SU-DHL-6 (cell line): Measurements from ENCODE around the gene TAX1BP1.

Source experiments
- H2AFZ ChIP-seq: fragments of 200-600 bp; sonication (generic); 2 replicates; pipeline ENCODE4 v1.6.1; 2014; ENCODE audit warnings: low read depth, mild to moderate bottlenecking, moderate library complexity, mixed read lengths, antibody characterized with exemption, low read length; ENCODE audit not compliant: severe bottlenecking
- H3F3A ChIP-seq: fragments of 200-600 bp; shearing (Covaris generic); 2 replicates; pipeline ENCODE4 v1.6.0; 2016; ENCODE audit warnings: antibody characterized with exemption, mild to moderate bottlenecking; ENCODE audit not compliant: insufficient read depth
- H3K27ac ChIP-seq: fragments of 200-600 bp; sonication (generic); 2 replicates; pipeline ENCODE4 v1.5.1; 2016; ENCODE audit warnings: low read depth, mild to moderate bottlenecking, low read length, moderate library complexity, mixed read lengths
- H3K27me3 ChIP-seq: fragments of 200-600 bp; sonication (generic), shearing (Covaris generic); 2 replicates; pipeline ENCODE4 v1.6.0; 2014; ENCODE audit warnings: mild to moderate bottlenecking, low read length
- H3K36me3 ChIP-seq: fragments of 200-600 bp; sonication (generic); 2 replicates; pipeline ENCODE4 v1.6.1; 2014; ENCODE audit warnings: mild to moderate bottlenecking, low read length, mixed read lengths
- H3K4me2 ChIP-seq: fragments of 300-600, 200-600 bp; shearing (Covaris generic), sonication (generic); 2 replicates; pipeline ENCODE4 v1.6.0; 2014; ENCODE audit warnings: low read length, low read depth, mild to moderate bottlenecking; ENCODE audit not compliant: poor library complexity, severe bottlenecking
- H3K4me3 ChIP-seq: fragments of 200-600 bp; sonication (generic); 2 replicates; pipeline ENCODE4 v1.5.1; 2014; ENCODE audit warnings: antibody characterized with exemption, low read length, mild to moderate bottlenecking, mixed read lengths; ENCODE audit not compliant: insufficient read depth, poor library complexity, severe bottlenecking
- H3K79me2 ChIP-seq: fragments of 200-600 bp; sonication (generic); 2 replicates; pipeline ENCODE4 v1.6.1; 2014; ENCODE audit warnings: mild to moderate bottlenecking, low read length, moderate library complexity; ENCODE audit not compliant: insufficient read depth
- H3K9ac ChIP-seq: fragments of 200-600 bp; sonication (generic); 2 replicates; pipeline ENCODE4 v1.7.0; 2014; ENCODE audit warnings: mild to moderate bottlenecking, low read length
- H3K9me2 ChIP-seq: fragments of 200-600 bp; sonication (generic); replicated peaks from 2 replicates; pipeline ENCODE4 v1.6.1; 2014; ENCODE audit warnings: low read length; ENCODE audit not compliant: insufficient read depth
- H3K9me3 ChIP-seq: fragments of 200-600 bp; sonication (generic); 2 replicates; pipeline ENCODE4 v1.6.1; 2014; ENCODE audit warnings: low read length, mixed read lengths; ENCODE audit not compliant: insufficient read depth
- H4K20me1 ChIP-seq: fragments of 200-600 bp; sonication (generic); 2 replicates; pipeline ENCODE4 v1.6.1; 2014; ENCODE audit warnings: low read depth, mild to moderate bottlenecking, antibody characterized with exemption, low read length, moderate library complexity, mixed read lengths
- EZH2phosphoT487 ChIP-seq: fragments of 200-600 bp; sonication (generic), shearing (Covaris generic); conservative IDR thresholded peaks from 2 replicates; pipeline ENCODE4 v1.6.1; 2018; ENCODE audit warnings: mild to moderate bottlenecking, antibody characterized with exemption, low read length, moderate library complexity, mixed read lengths
- TF ChIP-seq, protein P1 (sequence below): fragments of 200-600 bp; sonication (generic); IDR thresholded peaks from one replicate; pipeline ENCODE4 v1.5.1; 2017; ENCODE audit warnings: antibody characterized with exemption, mild to moderate bottlenecking, low read length, moderate library complexity; ENCODE audit not compliant: insufficient read depth, poor library complexity, severe bottlenecking

The TAX1BP1 gene

DNA sequence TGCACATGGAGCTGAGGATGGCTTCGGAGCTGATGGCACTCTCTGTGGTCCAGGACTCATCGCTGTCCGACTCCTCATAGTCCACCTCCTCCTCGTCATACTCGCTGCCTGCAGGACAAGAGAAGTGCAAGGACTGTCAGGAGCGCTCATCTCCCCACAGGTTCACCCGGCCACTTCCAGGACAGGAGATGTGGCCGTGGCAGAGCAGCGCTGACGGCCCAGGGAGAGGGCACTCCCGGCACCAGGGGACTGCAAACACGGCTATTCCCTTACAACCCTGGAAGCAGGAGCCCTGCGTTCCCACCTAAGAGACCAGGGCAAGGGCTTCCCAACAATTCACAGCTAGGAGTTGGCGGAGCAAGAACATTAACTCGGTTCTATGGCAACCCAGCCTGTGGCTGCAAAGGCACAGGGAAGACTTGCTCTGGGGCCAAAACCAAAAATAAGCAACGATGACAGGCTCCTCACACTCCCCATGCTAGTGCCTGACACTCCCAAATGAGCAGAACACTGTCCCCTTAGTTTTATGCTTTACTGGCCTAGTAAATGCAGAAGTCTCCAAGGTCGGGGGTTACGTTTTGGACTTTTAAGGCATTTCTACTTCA is 100.9 kb downstream of the TAX1BP1 start:
- H3K36me3 ChIP-seq, result no peaks in the 10 kb centered on the region
- no peak overlapping the region for H2AFZ ChIP-seq
- TF ChIP-seq EZH2phosphoT487, result no peak
- TF ChIP-seq, protein P1, sequence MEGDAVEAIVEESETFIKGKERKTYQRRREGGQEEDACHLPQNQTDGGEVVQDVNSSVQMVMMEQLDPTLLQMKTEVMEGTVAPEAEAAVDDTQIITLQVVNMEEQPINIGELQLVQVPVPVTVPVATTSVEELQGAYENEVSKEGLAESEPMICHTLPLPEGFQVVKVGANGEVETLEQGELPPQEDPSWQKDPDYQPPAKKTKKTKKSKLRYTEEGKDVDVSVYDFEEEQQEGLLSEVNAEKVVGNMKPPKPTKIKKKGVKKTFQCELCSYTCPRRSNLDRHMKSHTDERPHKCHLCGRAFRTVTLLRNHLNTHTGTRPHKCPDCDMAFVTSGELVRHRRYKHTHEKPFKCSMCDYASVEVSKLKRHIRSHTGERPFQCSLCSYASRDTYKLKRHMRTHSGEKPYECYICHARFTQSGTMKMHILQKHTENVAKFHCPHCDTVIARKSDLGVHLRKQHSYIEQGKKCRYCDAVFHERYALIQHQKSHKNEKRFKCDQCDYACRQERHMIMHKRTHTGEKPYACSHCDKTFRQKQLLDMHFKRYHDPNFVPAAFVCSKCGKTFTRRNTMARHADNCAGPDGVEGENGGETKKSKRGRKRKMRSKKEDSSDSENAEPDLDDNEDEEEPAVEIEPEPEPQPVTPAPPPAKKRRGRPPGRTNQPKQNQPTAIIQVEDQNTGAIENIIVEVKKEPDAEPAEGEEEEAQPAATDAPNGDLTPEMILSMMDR, result no peak
- no peaks in the 10 kb centered on the region for H3K79me2 ChIP-seq
- H3K9me2 ChIP-seq, result no peaks in the 10 kb centered on the region
- H3K4me2 ChIP-seq, result no peak overlapping the region
- H3F3A ChIP-seq, result no peaks in the 10 kb centered on the region
- no peak overlapping the region for H3K9ac ChIP-seq
- no peaks in the 10 kb centered on the region for H3K27me3 ChIP-seq
- H3K9me3 ChIP-seq, result no peaks in the 10 kb centered on the region
- no peak overlapping the region for H3K27ac ChIP-seq
- H4K20me1 ChIP-seq, result no peaks in the 10 kb centered on the region
- H3K4me3 ChIP-seq, result no peak overlapping the region

DNA sequence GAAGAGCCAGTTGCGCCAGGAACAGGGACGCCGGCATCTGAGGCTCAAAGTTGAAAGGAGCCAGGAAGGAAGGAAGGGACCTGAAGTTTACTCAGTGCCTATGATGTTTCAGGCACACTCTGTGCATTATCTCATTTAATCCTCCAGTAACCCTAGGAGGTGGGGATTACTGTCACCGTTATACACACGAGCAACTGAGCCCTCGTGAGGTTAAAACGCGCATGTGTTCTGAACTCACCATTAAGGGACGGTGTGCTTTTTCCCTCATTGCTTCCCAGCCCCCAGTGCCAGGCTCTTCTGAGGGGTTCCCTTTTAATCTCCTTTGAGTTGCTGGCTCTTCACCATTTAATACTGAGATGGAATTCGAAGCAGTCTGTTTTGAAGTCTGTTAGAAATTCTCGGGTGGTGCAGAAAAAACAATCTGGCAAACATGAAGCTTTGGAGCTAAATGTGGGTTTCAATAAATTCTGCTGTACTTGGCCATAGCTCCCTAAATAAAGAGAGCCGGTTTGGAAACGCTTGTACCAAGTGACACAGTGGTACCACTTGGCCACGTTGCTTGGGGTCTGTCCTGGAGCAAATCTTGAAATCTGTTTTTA is 102.2 kb downstream of the TAX1BP1 start:
- H3K4me2 ChIP-seq, result no peak overlapping the region
- no peak overlapping the region for H3K4me3 ChIP-seq
- no peaks in the 10 kb centered on the region for H3K79me2 ChIP-seq
- no peaks in the 10 kb centered on the region for H3K27me3 ChIP-seq
- H3F3A ChIP-seq, result no peaks in the 10 kb centered on the region
- H3K36me3 ChIP-seq, result no peaks in the 10 kb centered on the region
- TF ChIP-seq EZH2phosphoT487, result no peak
- TF ChIP-seq, protein P1, result no peak
- H3K9me2 ChIP-seq, result no peaks in the 10 kb centered on the region
- H3K27ac ChIP-seq, result no peak overlapping the region
- no peaks in the 10 kb centered on the region for H4K20me1 ChIP-seq
- no peaks in the 10 kb centered on the region for H3K9me3 ChIP-seq
- H2AFZ ChIP-seq, result no peak overlapping the region
- no peak overlapping the region for H3K9ac ChIP-seq

DNA sequence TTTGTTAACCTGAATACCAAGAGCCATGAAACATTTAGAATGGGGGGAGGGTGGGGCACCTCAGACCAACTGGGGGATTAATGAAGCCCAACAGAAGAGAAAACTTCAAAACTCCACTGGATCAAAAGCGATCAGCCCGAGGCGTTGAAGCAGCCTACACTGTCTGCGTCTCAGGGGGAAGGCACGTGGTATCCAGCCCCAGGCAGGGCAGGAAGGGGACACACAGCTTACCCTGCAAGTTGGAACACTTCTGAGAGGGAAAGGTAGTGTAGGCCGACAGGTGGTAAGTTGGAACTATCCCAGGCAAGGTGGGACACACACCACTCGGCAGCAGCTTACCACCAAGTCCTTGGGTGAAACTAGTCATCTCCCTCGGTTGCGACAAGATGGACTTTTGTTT is 102.9 kb downstream of the TAX1BP1 start:
- no peak overlapping the region for H2AFZ ChIP-seq
- no peak overlapping the region for H3K9ac ChIP-seq
- H3K4me3 ChIP-seq, result no peak overlapping the region
- H3K27ac ChIP-seq, result no peak overlapping the region
- no peaks in the 10 kb centered on the region for H3K27me3 ChIP-seq
- H3K79me2 ChIP-seq, result no peaks in the 10 kb centered on the region
- no peaks in the 10 kb centered on the region for H4K20me1 ChIP-seq
- H3K36me3 ChIP-seq, result no peaks in the 10 kb centered on the region
- H3K9me3 ChIP-seq, result no peaks in the 10 kb centered on the region
- H3K4me2 ChIP-seq, result no peak overlapping the region
- no peak for TF ChIP-seq EZH2phosphoT487
- no peaks in the 10 kb centered on the region for H3K9me2 ChIP-seq
- no peaks in the 10 kb centered on the region for H3F3A ChIP-seq

DNA sequence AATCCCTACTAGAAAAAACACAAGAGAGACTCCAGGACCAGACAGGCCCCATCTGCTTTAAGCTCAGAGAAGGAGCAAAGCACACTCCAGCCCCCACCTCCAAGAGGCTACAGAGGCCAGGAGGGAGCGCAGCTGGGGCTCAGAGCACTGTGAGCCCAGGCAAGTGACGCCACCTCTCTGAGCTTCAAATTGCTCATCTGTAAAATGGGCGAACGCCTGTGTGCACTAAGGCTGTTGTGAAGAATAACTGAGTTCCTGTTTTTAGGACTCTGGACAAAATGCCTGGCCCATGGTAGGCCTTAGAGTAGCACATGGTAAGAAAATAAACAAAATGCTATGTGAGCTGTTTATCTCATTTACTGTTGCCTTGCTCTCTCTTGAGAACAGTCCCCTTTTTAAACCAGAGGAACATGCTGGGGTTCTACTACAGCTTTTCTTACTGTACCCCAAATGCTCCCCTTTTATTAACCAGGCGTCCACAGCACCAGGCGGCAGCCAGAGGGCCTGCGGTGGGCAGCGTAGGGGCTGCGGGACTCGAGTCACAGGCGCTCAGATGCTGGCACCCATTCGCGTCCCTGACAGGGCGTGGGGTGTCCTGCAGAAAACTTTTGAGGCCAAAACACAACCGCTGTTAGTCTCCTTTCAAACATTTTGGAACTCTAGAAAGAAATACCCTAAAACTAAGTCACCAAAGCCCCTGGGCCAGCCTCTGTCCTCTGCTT is 103.8 kb downstream of the TAX1BP1 start:
- no peaks in the 10 kb centered on the region for H3K36me3 ChIP-seq
- H3K9me3 ChIP-seq, result no peaks in the 10 kb centered on the region
- H3K4me2 ChIP-seq, result no peak overlapping the region
- no peaks in the 10 kb centered on the region for H3K79me2 ChIP-seq
- H3K9ac ChIP-seq, result no peak overlapping the region
- TF ChIP-seq, protein P1, result no peak
- no peak for TF ChIP-seq EZH2phosphoT487
- H4K20me1 ChIP-seq, result no peaks in the 10 kb centered on the region
- no peak overlapping the region for H3K27ac ChIP-seq
- H3K9me2 ChIP-seq, result no peaks in the 10 kb centered on the region
- no peak overlapping the region for H2AFZ ChIP-seq
- H3F3A ChIP-seq, result no peaks in the 10 kb centered on the region
- H3K27me3 ChIP-seq, result no peaks in the 10 kb centered on the region
- H3K4me3 ChIP-seq, result no peak overlapping the region
